ENCODE measurements around the gene LCOR.
A peak's percentile ranks its signal among the peaks of the same experiment; 100 is the strongest.
"Not testable (repeated sequence)": the region's sequence is repeated elsewhere in the genome, so short reads cannot be mapped to it uniquely, and the experiment has no call there.

Gene LCOR

GRCh38 chr10:97031459-97031858 is 199.4 kb downstream of the LCOR start:
- DNase-seq (ENCODE audit: low read depth in 3 of 3), result no peak

GRCh38 chr10:97032624-97033023 is 200.5 kb downstream of the LCOR start:
- no peak for DNase-seq (ENCODE audit: low read depth in 3 of 3)

DNA sequence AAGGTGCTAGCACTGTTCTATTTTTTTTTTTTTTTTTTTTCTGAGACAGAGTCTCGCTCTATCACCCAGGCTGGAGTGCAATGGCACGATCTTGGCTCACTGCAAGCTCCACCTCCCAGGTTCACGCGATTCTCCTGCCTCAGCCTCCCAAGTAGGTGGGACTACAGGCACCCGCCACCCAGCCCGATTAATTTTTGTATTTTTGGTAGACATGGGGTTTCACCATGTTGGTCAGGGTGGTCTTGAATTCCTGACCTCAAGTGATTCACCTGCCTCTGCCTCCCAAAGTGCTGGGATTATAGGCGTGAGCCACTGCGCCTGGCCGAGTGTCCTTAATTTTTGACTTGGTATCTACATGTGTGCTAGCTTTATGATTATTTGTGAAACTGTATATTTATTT is 201.7 kb downstream of the LCOR start:
- not testable (repeated sequence) for DNase-seq (ENCODE audit: low read depth in 3 of 3)

DNA sequence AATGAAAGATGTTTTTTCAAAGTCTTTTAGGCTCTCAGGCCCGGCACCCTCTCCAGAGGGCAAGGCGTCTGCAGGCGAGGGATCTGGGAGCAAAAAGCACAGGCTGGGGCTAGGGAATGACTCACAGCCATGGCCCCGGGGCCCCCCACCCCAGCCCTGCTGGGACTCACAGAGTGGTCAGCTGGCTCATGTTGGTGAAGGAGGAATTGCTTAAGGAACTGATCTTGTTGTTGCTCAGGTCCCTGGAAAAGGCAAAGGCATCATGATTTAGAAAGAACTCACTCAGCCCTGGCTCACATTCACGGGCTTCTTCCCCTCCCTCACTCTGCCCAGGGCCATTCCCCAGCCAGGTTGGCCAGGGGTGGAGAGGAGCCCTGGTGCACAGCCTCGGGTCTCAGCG is 202.2 kb downstream of the LCOR start:
- no peak for DNase-seq (ENCODE audit: low read depth in 3 of 3)

DNA sequence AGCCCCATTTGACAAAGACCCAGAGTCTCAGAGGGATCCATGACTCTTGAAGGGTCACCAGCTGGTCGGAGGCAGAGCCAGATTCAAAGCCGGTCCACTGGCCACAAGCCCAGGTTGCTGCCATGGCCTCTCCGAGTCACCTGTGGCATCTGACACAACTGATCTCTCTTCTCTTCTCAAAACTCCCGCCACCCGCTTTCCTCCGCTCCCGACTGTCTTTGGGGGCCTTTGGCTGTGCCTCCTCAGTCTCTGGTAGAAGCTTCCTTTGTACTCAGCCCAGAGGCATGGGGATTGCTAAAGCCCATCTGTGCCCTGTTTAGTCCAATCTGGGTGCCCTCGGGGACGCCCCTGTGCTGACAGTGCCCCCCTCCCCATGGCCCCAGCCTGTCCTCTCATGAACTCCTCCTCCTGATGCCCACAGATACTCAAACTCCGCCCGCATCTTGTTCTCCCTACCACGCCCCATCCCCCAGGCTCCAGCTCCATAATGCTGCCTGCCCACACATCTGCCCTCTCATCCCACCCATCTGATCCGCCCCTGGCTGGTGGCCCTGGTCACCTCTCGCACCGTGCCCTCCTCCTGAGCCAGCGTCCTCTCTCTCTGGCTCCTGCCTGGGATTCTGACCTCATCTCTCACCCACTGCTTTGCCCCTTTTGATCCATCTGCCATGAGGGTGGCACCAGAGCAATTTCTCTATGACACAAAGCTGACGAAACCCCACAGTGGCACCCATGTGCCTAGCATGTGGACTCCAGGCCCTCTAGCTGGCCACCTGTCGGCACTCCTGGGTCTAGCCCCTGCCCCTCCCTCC is 203.1 kb downstream of the LCOR start:
- no peak for DNase-seq (ENCODE audit: low read depth in 3 of 3)

DNA sequence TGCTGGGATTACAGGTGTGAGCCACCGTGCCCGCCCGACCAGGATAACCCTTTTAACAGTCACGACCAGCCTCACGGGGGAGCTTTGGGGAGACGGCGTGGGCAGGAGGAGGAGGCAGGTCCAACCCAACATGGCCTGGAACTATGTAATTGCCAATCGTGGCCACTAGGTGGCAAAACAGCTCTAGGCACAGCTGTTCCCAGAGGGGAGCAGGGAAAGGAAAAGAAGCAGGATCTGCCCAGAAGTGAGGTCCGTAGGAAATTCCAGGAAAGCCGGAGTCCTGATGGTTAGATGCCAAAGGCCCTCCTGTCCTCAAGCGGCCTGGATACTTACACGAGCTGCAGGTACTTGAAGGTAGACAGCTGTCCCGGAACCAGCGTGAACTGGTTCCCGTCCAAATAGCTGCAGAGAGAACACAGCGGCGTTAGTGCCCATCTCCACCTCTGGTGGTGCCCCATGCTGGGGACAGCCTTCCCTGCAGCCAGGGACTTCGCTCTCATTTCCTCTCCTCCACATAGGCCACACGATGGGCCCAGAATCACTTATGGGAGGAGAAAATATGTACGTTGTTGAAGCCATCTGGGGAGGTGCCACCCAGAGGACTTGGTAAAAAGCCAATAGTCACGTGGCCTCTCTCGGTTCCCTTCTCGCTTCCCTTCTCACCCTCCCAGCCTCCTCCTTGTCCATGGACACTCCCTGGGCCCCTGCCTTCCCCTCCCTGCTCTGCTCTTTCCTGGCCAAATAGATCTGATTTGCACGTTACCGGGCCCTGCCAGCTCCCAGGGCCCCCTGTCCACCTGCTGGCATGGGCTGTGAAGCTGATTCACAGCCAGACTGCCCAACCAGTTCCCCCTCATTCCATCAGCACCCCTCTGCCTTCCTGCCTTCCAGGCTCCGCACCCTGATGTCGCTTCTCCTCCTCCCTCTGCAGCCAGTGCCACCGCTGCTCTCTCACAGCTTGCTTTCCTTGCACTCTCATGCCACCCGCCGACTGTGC is 205.6 kb downstream of the LCOR start:
- peak; percentile 46 to 62 (median 54) for DNase-seq (ENCODE audit: low read depth in 3 of 3)

DNA sequence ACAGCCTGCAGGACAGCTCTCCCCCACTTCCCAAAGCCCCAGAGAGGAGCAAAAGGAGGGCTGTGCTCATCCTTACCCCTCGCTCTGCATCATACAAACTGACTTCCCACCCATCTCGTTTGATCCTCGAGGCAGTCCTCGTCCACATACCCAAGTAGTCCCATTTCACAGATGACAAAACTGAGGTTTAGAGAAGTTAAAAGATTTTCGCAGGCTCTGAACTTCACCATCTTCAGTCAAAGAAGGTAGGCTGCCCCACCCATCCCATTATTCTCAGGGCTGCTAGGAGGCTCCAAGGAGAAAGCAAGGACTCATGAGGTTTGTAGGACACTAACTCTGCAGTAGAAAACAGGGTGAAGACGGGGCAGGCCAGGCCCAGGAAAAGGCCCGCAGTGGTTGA is 206.6 kb downstream of the LCOR start:
- DNase-seq (ENCODE audit: low read depth in 3 of 3), result no peak

- no peak for DNase-seq (ENCODE audit: low read depth in 3 of 3)
These were observed 207.6 kb downstream of the LCOR start for GRCh38 chr10:97039538-97040247.

DNA sequence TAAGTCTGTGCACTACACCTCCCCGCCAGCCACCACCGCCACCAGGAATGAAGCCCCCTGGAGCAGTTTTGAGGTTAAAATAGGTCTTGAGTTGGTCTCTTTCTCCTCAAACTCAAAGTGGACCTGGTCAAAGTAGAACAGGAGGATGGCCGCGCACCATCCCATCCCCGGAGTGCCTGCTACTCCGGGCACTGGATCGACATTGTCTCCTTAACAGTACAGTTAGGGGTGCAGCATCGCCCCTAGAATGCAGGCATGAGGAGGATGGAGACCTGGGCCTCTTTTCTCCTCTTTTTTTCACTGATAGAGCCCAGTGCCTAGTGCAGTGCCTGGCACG is 208.1 kb downstream of the LCOR start:
- DNase-seq (ENCODE audit: low read depth in 3 of 3), result no peak

DNA sequence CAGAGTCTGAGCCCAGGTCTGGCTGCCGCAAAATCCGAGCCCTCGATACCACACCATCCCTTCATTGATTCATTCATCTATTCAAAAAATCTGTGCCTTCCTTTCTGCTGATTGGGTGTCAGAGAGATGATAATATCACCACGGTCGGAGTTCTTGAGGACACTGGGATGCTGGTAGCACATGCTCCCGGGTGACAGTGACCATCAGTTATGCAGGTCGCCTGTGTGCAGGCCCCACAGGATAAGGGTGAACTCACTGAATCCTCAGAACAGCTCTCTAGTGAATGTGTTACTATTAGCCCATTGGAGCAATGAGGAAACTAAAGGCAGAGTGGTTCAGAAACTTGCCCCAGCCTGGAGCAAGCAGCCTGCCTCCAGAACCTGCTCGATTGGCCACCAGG is 208.6 kb downstream of the LCOR start:
- no peak for DNase-seq (ENCODE audit: low read depth in 3 of 3)

- no peak for DNase-seq (ENCODE audit: low read depth in 3 of 3)
These were observed 210.0 kb downstream of the LCOR start for GRCh38 chr10:97042081-97042480.

GRCh38 chr10:97042716-97043562 is 210.8 kb downstream of the LCOR start:
- no peak for DNase-seq (ENCODE audit: low read depth in 3 of 3)

- DNase-seq (ENCODE audit: low read depth in 3 of 3), result no peak
These were observed 211.4 kb downstream of the LCOR start for GRCh38 chr10:97043563-97043855.
